KOPT-K1 (cell line): ENCODE results near the gene MCCD1.
"Not testable (repeated sequence)": the region's sequence is repeated elsewhere in the genome, so short reads cannot be mapped to it uniquely, and the experiment has no call there.

Experiments used
- H3K27ac ChIP-seq: fragments of 200-600 bp; sonication (generic); 2 replicates; pipeline ENCODE4 v1.5.1; 2016; ENCODE audit warnings: antibody characterized with exemption, mild to moderate bottlenecking, low read depth, low read length; ENCODE audit not compliant: poor library complexity, severe bottlenecking
- H3K36me3 ChIP-seq: fragments of 200-600 bp; sonication (generic); 2 replicates; pipeline ENCODE4 v1.5.1; 2017; ENCODE audit warnings: antibody characterized with exemption, mild to moderate bottlenecking, low read length, moderate library complexity; ENCODE audit not compliant: insufficient read depth
- H3K9me3 ChIP-seq: fragments of 200-600 bp; sonication (generic); 2 replicates; pipeline ENCODE4 v1.5.1; 2017; ENCODE audit warnings: antibody characterized with exemption, low read length, mild to moderate bottlenecking; ENCODE audit not compliant: insufficient read depth, poor library complexity, severe bottlenecking

Gene MCCD1

GRCh38 chr6:31528821-31529328, at the start of gene MCCD1:
Gene MCCD1 (plus strand): TSS chr6:31528962. CDS start chr6:31529015, 53 bp downstream.
- no peaks in the 10 kb centered on the region for H3K9me3 ChIP-seq
- no peak within 1 kb of the TSS for H3K27ac ChIP-seq
- peaks cover 57% of the 10 kb centered on the region for H3K36me3 ChIP-seq

- no peak overlapping the region for H3K27ac ChIP-seq
- H3K9me3 ChIP-seq: no peaks in the 10 kb centered on the region
- no peaks in the 10 kb centered on the region for H3K36me3 ChIP-seq
Observed at GRCh38 chr6:31479151-31479932, 49.4 kb upstream of the MCCD1 start.

GRCh38 chr6:31479933-31480535, 48.7 kb upstream of the MCCD1 start:
- Histone ChIP-seq H3K27ac (no peak overlapping the region), H3K9me3 (no peaks in the 10 kb centered on the region), H3K36me3 (no peaks in the 10 kb centered on the region)

- no peaks in the 10 kb centered on the region for H3K36me3 ChIP-seq
- no peak overlapping the region for H3K27ac ChIP-seq
- no peaks in the 10 kb centered on the region for H3K9me3 ChIP-seq
Observed at GRCh38 chr6:31480574-31480973, 48.2 kb upstream of the MCCD1 start.

- H3K9me3 ChIP-seq: no peaks in the 10 kb centered on the region
- H3K27ac ChIP-seq: no peak overlapping the region
- no peaks in the 10 kb centered on the region for H3K36me3 ChIP-seq
Observed at GRCh38 chr6:31483392-31483791, 45.4 kb upstream of the MCCD1 start.

GRCh38 chr6:31485055-31485454, 43.7 kb upstream of the MCCD1 start:
- Histone ChIP-seq H3K9me3 (no peaks in the 10 kb centered on the region), H3K27ac (no peak overlapping the region), H3K36me3 (no peaks in the 10 kb centered on the region)

GRCh38 chr6:31486065-31486837, 42.5 kb upstream of the MCCD1 start:
- not testable (repeated sequence) for H3K27ac ChIP-seq, H3K9me3 ChIP-seq, H3K36me3 ChIP-seq

GRCh38 chr6:31487674-31488073, 41.1 kb upstream of the MCCD1 start:
- not testable (repeated sequence) for H3K9me3 ChIP-seq, H3K36me3 ChIP-seq, H3K27ac ChIP-seq

GRCh38 chr6:31489086-31489485, 39.7 kb upstream of the MCCD1 start:
- no peak overlapping the region for H3K27ac ChIP-seq
- H3K36me3 ChIP-seq: no peaks in the 10 kb centered on the region
- no peaks in the 10 kb centered on the region for H3K9me3 ChIP-seq

GRCh38 chr6:31490115-31490873, 38.5 kb upstream of the MCCD1 start:
- Histone ChIP-seq H3K27ac (no peak overlapping the region), H3K36me3 (no peaks in the 10 kb centered on the region), H3K9me3 (no peaks in the 10 kb centered on the region)

- H3K36me3 ChIP-seq, H3K9me3 ChIP-seq: not testable (repeated sequence)
- peak overlapping the region; percentile 85 for H3K27ac ChIP-seq
Observed at GRCh38 chr6:31493550-31493874, 35.2 kb upstream of the MCCD1 start.

- H3K27ac ChIP-seq: peak overlapping the region; percentile 85
- H3K9me3 ChIP-seq: no peaks in the 10 kb centered on the region
- no peaks in the 10 kb centered on the region for H3K36me3 ChIP-seq
Observed at GRCh38 chr6:31493875-31494694, 34.7 kb upstream of the MCCD1 start.

- Histone ChIP-seq H3K36me3 (0 out of 2 replicates have a peak, but pooled peaks cover 2% of the 10 kb centered on the region), H3K27ac (peak overlapping the region; percentile 85), H3K9me3 (no peaks in the 10 kb centered on the region)
Observed at GRCh38 chr6:31495580-31495979, 33.2 kb upstream of the MCCD1 start.

- H3K27ac ChIP-seq: peak overlapping the region; percentile 47
- H3K36me3 ChIP-seq, H3K9me3 ChIP-seq: not testable (repeated sequence)
Observed at GRCh38 chr6:31496826-31497225, 31.9 kb upstream of the MCCD1 start.
